HG03457 (cell line): ENCODE results near the gene ATP11A.
A peak's percentile ranks its signal among the peaks of the same experiment; 100 is the strongest.

ENCODE experiments used
- ATAC-seq: cut with Tn5 transposase; IDR thresholded peaks from one replicate; pipeline ENCODE4 v1.9.1; 2021; ENCODE audit warnings: moderate number of reproducible peaks; ENCODE audit not compliant: unreplicated experiment

ATP11A gene

DNA sequence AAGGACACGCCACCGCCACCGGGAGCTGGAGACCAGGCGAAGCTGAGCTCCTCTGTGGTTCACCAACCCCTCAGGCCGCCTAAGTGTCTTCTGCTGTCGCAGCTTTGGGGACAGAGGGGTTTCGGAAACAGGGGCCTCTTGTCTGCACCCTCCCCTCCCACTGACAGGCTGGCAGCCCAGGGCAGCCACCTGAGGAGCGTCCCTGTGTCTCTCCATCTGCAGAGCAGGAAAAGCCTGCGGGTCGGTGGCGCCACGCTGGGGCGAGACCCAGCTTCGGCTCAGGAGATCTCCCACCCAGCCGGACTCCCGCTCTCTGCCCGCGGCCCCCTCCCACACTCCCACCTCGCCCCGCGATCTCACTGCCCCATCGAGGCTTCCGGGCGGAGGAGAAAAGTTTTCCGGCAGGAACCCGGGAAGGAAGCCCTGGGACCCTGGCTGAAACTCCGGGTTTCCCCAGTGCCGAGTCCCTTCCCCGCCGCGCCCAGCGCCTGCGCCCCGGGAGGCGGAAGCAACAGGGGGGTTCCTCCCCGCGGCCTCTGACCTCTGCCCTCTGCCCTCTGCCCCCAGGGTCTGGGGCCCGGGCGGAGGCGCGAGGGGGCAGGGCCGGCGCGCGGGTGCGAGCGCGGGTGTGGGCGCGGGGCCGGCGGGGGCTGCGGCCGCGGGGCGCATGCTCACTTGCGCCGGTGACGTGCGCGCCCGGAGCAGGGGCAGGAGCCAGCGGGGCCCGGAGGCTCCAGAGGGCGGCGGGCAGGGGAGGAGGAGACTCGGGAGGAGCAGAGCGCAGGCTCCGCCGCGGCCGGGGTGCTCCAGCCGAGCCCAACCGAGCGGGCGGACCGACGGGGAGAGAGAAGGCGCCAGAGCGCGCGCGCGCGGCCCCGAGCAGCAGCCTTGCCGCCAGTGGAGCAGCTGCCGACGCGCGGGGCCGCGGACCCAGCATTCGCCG lies at the start of gene ATP11A:
Gene ATP11A, plus strand, starts transcription at position 736 of the 943 bp plus-strand sequence. CDS start 379 bp downstream, outside the sequence.
- ATAC-seq = peak; percentile 85

DNA sequence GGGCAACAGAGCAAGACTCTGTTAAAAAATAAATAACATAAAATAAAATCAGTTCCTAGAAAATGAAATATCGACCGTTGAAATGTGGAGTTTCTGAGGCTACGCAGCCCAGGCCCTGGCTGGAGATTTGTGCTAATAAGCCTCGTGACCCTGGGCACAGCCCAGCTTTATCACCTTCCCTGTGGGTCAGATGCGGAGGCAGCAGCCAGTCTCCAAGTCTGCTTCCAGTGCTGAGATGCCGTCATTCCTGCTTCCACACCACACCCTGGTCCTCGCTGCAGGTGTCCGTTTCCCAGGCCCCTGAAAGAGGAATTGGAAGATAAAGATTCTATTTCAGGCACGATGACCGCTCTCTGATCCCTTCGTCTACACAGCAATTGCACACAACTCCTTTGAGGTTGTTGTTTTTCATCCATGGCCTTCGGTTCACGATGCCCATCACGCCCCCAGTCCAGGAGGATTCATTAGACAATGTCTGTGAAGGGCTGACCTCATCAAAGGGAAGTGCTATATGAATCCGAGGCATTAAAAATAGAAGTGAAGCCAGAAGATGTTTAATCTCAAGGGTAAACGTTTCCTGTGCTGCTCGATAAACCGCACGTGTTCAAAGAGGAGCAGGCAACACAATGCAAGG lies 48.3 kb upstream of the ATP11A start:
- no peak for ATAC-seq

DNA sequence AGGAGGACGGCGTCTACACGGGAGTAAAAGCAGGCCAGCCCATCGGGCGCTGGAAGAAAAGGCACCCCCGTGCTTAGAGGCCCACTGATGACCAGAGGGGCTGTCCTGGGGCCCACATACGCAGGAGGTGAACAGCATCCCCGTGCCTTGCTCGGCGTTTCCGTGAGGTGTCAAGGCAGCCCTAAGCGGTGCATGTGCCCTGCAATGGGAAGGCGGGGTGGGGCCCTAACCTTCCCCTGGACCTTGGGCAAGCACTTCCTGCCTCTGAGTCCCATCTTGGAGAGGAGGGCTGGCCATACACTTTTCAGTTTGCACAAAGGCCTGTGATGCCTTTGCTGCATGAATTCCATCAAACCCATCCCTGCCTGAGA lies 47.8 kb upstream of the ATP11A start:
- no peak for ATAC-seq

DNA sequence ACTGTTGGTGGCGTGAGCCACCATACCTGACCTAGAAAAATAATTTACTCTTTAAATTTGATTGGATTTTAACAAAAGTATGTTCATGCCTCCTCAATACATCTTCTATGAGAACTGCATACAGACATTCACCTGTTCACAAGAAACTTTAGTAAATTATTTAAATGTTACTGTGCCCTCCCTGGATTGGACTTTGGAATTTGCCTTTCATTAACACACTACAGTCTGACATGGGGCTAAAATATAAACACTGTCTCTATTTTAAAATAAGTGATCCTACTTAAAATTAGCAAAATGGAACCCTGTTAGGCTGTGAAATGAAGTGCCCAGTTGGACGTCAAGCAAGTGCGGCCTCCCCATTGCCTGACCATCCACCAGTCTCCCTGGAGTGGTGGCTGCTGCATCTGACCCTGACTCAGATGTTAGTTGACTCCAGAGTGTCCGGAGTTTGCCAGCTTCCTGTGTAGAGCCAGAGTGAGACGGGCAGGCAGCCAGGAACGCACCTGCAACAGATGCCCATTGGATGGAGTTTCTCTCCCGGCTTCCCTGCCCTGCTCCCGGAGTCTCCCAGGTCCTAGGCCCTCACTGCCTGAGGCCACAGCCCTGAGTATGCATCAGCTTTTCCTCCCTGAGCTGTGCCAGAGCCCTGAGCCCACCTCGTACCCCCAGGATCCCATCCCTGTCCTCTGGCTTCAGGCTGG lies 45.9 kb upstream of the ATP11A start:
- no peak for ATAC-seq

DNA sequence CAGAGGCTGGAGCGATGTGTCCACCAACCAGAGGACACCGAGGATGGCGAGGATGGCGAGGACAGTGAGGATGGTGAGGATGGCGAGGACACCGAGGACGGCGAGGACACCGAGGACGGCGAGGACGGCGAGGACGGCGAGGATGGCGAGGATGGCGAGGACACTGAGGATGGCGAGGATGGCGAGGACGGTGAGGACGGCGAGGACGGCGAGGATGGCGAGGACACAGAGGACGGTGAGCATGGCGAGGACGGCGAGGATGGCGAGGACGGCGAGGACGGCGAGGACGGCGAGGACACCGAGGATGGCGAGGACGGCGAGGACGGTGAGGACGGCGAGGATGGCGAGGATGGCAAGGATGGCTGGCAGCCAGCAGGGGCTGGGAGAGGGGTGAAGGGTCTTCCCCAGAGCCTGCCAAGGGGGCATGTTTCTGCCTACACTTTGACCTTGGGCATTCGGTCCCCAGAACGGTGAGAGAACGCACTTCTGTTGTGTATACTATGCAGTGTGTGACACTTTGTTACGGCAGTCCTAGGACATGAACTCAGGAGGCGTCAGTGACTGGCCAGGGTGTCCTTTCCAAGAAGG lies 44.4 kb upstream of the ATP11A start:
- ATAC-seq = no peak

DNA sequence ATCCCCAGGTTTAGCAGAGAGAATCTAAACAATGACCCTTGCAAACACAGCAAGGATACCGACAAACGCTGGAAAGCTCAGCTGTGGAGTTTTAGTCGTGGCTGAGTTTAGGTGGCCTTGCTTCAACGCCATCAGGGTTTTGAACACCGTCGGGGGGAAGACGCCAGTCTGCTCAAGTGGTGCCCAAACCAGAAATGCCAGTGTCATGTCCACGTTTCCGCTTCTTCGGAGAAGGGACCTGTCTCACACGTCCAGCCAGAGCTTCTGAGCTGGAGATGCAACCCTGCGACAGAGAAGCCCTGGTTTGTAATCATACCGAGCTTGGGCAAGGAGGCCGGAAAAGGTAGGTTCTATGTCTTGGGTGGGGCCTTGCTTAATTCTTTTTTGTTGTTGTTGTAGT lies 42.6 kb upstream of the ATP11A start:
- ATAC-seq = no peak

DNA sequence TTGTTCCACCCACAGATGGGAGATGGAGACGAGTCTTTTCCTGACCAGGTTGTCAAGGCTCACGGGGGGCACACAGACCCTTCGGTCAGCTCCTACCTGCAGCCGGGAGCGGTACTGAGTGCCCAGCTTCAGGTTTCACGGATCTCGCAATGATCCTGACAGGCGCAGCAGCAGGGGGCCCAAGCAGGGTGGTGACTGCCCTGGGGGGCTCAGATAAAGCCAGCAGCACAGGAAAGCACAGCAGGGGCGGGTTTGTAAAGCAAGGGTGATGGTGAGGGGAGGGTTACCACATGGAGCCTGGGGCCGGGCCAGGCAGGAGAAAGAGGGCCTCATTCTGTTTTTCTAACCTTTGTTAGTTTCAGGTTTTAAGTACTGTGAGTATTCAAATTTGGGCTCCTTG lies 41.7 kb upstream of the ATP11A start:
- ATAC-seq = no peak

DNA sequence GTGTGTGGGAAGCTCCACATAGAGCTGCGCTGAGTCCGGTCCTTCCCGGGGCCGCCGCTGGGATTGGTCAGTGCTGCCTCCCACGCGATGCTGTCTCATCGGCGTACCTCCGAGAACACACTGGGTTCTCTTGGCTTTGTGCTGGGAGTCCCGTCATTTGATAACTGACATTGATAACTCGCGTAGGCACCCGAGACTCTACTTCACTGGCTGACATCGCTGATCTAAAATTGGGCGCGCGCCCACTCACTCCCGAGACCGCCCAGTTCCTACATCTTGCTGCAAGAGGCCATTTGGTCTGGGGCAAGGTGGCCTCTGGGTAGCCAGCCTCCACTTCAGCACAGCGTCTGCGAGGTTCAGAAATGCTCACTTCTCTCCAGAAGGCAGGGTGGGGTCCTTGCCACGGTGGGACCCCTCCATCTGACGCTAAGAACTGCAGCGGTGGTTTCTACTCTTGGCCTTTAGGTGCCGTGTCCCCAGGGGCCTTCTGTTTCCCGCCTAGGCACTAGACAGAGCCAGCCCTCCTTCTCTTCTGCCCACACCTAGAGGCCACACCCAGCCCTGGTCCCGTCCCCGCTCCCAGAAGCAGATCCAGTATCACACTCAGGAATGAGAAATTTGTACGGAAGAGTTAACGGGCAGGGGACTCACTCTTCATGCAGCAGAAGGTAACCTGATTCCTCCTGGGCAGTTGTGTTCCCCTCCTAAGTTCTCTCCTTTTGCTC lies 40.7 kb upstream of the ATP11A start:
- ATAC-seq = no peak

DNA sequence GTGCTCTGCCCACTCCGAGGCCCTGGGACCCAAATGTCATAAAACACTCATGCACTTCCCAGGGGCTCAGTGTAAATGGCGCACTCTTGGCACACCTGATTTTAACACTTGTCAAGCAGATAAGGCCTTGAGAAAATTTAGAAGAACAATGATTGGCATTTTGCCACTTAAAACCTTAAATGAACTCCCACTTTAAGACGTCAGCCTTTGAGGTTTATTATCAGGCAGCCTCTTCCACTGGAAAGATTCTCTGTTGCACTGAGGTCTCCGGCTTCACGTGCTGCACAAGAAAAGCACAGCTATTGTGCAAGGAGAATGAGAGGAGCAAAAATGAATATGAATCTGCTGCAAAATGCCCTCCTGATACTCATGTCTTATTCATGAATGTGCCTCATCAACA lies 38.5 kb upstream of the ATP11A start:
- no peak for ATAC-seq

DNA sequence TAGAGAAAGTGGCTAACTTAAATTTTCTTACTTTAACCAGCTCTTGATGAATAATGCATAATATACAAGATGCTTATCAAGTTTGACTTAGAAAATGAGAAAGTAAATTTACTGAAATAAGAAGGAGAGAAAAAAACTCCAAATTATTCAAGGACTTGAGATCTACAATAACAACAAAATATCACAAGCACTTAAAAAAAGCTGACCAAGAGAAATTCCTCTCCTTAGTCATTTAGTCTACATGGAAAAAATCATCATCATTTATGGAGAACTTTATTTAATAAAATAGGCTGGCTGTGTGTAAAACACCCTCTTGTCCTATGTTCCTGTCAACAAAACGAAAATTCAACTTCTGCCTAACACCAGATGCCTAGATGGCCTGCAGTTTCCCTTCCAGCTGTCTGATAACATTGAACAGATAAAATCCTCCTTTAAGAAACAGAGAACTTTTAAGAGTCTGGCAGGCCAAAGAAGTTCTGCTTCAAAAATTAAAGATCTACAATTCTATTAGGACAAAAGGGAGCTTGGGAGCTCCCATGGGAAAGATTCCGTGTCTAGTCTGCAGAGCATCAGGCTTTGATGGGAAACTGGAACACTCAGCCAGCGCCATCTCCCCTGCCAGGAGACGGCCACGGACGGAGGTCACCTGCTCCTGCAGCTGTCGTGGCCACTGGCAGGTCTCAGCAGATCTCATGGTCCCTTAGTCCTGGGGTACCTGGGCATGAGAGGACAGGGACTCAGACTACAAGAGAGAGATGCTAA lies 37.9 kb upstream of the ATP11A start:
- ATAC-seq = no peak

DNA sequence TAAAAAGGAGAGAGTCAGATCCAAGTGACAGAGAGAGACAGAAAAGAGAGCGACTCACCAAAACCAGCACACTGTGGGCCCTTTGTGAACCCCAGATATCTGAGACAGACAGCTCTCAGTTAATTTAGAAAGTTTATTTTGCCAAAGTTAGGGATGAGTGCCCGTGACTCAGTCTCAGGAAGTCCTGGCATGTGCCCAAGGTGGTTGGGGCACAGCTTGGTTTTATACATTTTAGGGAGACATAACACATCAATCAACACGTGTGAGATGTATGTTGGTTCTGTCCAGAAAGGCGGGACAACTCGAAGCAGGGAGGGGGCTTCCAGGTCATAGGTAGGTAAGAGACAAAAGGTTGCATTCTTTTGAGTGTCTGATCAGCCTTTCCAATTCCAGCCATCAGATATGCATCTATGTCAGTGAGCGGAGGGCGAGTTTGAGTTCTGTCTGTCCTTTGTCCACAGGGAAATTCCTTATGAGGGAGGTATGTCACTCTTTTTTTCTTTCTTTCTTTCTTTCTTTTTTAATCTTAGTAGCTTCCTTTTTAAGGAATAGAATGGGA lies 37.2 kb upstream of the ATP11A start:
- ATAC-seq = no peak

DNA sequence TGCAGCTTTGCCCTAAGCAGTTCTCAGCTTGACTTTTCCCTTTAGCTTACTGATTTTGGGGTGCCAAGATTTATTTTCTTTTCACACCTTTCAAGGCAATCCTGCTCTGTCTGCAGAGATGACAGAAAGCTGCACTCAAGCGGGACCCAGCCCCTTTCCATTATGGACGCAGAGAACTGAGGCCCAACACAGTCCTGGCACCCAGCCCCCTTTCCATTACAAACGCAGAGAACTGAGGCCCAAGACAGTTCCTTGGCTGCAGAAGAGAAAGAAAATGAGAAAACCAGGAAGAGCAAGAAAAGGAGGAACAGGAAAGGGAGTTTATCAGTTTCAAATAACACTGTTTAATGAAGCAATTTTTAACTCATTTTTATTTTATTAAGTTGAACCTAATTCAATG lies 36.8 kb upstream of the ATP11A start:
- ATAC-seq = no peak

DNA sequence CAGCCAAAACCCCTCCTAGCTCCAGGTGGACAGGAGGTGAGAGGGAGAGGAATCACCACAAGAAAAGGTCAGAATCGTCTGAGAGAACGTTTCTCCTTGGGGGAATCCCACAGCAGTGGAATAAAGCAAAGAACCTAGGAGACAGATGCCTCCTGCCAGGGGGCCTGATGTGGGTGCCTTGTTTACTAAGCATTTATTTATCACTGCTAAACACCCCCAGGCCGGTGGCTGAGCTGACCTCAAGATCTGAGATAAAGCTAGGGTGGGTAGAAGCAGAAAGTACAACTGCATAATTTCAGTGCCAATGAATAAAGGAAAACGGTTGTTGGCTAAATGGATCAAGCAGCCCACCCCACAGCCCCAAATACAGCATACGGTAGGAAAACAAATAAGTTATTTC lies 33.9 kb upstream of the ATP11A start:
- ATAC-seq = no peak

DNA sequence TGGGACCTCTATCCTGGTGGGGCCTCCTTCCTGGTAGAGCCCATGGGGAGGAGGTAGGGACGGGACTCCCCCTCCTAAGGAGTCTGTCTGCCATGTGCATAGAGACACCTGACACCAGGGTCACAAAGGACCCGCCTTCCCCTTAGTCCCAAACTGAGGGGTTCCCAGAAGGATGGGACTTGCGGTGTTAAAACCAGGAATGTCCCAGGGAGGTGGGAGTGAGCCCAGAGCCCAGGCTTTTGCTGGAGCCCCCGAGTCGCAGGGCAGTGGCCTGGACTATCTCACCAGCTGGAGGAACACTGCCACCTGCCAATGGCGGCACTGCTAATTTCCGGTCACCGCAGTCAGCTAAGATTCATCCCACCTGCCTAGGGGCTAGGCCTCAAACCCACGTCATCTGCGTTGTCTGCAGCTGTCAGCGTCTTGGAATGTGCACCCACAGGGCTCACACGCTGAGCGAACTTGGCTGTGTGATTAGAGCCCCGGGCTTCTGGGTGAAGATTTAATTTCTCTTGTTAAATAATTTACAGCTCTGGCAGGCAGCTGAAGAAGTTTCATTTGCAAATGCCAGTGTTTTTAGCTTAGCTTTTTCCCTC lies 31.9 kb upstream of the ATP11A start:
- no peak for ATAC-seq

DNA sequence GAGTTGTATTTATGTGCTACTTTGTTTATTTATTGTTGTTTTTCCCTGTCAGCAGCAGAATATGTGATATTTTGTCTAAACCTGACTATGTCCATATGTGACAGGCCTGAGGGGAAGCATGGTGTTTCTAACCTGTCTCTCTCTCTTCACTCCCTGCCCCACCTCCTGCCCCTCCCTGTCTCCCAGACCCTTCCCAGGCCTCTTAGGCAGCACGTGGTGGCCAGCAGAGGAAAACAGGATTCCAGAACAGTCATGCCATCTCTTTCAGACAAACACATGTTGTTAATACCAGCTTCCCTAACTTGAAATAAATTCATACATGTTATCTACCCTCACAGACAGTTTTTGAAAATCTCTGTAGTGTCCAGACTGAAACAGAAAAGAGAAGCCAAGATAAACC lies 31.0 kb upstream of the ATP11A start:
- no peak for ATAC-seq

DNA sequence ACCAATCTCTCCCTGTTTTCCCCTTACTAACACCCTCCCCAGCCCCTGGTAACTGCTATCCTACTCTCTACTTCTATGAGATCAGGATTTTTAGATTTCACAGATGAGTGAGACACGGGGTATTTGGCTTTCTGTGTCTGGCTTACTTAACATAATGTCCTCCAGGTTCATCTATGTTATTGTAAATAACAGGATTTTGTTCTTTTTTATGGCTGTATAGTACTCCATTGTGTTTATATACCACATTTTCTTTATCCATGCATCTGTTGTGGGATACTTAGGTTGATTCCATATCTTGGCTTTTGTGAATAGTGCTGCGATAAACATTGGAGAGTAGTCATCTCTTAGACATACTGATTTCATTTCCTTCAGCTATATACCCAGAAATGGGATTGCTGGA lies 28.5 kb upstream of the ATP11A start:
- no peak for ATAC-seq

DNA sequence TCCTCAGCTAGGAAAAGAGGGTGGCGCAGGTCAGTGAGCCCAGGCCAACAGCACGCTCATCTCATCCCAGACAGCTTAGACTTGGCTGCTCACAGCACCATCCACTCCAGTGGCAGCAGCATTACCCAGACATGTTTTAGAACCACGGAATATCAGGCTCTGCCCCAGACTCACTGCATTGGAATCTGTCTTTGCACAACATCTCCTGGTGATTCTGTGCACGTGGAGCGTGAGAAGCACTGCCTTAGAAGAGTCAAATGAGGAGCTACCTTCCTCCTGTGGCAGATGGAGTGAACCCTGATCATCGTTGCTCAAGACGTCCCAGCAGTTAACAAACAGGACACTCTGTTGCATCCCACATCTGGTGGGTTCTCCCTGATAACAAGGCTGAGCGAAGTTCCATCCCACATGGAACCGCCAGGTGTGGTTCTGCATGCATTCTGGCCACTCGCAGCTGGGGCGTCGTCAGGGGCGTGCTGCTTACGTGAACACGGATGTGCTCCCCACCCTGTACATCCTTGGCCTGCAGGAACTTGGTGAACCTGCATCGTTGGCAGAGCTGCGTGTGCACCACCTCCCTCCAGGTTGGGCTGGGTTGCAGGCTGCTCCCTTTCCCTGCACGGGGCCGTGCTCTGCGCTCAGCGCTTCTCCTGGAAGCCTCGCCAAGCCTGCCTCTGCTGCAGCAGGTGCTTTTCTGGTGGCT lies 25.2 kb upstream of the ATP11A start:
- no peak for ATAC-seq

DNA sequence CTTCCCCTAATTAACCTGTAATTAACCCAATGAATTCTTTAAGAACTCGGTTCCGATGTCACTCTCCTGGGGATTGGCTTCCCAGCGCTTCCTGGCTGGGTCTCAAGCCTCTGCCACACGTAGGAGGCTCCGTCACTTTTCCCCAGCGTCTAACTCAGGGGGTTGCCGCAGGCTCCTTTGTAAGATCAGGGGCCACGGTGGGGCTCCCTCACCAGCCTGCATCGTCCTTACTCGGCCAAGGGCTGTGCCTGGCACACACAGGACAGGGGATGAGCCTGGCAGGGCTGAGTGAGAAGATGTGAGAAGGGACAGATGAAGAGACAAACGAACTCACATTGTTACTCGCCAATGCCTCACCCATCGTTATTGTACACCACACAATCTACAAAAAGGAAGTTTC lies 20.9 kb upstream of the ATP11A start:
- ATAC-seq = no peak
